Activated CD4-positive, alpha-beta T cell treated with anti-CD3 and anti-CD28 coated beads for 1 hour (primary cell): Measurements from ENCODE around the gene MEFV.
"Not testable (repeated sequence)": the region's sequence is repeated elsewhere in the genome, so short reads cannot be mapped to it uniquely, and the experiment has no call there.

ENCODE experiments used
- DNase-seq: peaks from one replicate; pipeline ENCODE4 v3.0.0-alpha.2; 2020

The MEFV gene, protein sequence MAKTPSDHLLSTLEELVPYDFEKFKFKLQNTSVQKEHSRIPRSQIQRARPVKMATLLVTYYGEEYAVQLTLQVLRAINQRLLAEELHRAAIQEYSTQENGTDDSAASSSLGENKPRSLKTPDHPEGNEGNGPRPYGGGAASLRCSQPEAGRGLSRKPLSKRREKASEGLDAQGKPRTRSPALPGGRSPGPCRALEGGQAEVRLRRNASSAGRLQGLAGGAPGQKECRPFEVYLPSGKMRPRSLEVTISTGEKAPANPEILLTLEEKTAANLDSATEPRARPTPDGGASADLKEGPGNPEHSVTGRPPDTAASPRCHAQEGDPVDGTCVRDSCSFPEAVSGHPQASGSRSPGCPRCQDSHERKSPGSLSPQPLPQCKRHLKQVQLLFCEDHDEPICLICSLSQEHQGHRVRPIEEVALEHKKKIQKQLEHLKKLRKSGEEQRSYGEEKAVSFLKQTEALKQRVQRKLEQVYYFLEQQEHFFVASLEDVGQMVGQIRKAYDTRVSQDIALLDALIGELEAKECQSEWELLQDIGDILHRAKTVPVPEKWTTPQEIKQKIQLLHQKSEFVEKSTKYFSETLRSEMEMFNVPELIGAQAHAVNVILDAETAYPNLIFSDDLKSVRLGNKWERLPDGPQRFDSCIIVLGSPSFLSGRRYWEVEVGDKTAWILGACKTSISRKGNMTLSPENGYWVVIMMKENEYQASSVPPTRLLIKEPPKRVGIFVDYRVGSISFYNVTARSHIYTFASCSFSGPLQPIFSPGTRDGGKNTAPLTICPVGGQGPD

DNA sequence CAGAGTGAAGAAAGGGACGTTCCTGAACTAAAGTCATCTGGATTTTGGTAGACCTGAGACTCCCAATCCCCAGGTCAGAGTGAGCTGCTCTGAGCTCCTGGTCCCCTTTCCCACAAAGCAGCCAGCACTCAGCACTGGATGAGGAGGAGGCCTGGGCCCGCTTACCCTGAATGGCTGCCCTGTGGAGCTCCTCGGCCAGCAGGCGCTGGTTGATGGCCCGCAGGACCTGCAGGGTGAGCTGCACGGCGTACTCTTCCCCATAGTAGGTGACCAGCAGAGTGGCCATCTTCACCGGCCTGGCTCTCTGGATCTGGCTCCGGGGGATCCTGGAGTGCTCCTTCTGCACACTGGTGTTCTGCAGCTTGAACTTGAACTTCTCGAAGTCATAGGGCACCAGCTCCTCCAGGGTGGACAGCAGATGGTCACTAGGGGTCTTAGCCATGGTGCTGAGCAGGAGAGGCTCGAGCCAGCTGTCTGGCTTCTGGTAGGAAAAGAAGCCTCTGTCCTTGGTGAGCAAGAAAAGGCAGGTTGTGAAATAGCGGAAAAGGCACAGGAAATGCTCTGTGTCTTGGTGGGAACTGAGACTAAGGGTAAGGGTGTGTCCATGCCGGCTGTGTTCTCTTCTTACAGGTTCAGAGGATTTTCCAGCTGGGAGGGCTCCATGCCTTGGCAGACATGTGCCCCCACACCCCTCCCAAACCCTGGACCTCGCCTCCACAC is at the start of gene MEFV:
TSS of gene MEFV (minus strand) at position 488 of the 720 bp plus-strand sequence. CDS start at position 442, 46 bp downstream.
- DNase-seq: no peak

DNA sequence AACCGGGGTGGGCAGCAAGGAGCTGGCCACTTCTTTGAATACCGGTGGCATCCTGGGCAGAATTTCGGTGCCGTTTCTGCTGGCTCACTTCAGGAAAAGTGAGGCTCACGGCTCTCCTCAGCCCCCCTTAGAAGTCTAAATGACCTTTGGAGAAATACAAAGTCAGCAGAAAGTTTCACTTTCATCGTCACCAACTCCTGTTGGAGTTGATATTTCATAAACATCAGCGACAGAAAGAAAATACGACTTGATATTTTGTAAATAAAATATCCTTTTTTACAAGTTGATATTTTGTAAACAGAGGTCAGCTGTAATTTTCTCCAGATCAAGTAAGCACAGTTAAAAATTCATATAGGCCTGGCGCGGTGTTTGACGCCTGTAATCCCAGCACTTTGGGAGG is 49.6 kb upstream of the MEFV start:
- DNase-seq: no peak

GRCh38 chr16:3305109-3306068 is 49.0 kb upstream of the MEFV start, which contains the start of the genes TIGD7 and ZNF75A:
Gene TIGD7 (minus strand): TSS chr16:3305430. CDS start chr16:3300614, 4,816 bp downstream.
Gene ZNF75A (plus strand): TSS chr16:3305497. CDS start chr16:3308429, 2,932 bp downstream.
- DNase-seq: peak; percentile 69

DNA sequence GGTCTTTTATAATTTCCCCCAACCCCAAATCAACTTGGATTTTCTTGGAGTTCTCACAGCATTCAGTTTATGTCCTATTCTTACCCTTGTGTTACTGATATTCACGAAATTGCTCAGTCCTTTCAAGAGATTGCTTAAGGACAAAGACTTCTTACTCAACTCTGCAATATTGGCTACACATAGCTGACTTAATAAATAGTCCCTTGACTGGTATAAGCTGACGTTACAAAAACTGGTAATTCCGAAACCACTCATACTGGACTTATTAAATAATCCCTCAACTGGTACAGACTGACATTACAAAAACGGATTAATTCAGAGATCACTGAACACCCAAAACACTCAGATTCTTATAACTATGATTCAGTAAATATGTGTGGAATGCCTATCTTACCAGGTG is 47.9 kb upstream of the MEFV start:
- DNase-seq: no peak

DNA sequence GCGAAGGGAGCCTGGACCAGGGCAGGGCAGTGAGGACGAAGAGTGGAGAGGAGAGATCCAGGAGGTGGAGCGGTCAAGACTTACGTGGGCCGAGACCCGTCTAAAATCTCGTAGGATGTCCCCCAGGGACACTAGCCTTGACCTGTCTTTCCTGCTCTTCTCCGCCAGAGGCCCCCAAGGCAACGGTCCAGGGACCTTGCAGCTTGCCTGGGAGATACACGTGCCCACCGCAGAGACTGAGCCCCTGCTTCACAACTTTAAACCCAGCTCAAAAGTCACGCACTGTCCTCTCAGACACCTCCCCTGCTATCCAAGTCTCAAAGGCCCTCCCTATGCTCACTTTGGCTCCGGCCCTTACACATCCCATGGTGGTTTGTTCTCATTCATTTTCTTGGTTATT is 39.4 kb upstream of the MEFV start:
- DNase-seq: no peak

GRCh38 chr16:3295209-3295608 is 38.8 kb upstream of the MEFV start:
- no peak for DNase-seq

GRCh38 chr16:3292604-3293003 is 36.2 kb upstream of the MEFV start:
- DNase-seq: no peak

DNA sequence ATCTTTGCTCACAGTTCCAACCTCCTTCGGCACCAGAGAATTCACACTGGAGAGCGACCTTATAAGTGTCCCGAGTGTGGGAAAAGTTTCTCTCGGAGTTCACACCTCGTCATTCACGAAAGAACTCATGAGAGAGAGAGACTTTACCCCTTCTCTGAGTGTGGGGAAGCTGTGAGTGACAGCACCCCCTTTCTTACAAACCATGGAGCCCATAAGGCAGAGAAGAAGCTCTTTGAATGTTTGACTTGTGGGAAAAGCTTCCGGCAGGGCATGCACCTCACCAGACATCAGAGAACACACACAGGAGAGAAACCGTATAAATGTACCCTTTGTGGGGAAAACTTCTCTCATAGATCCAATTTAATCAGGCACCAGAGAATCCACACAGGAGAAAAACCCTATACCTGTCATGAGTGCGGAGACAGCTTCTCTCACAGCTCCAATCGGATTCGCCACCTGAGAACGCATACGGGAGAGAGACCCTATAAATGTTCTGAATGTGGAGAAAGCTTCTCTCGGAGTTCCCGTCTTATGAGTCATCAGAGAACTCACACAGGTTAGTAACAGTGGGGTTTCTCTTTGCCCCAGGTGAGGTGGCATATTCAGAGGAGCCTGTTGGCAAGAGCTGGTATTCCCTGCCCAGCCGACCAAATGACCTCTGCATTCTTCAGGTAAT is 33.7 kb upstream of the MEFV start:
- DNase-seq: no peak

GRCh38 chr16:3285131-3285530 is 28.7 kb upstream of the MEFV start:
- DNase-seq: no peak

- DNase-seq: no peak
Measured at GRCh38 chr16:3283543-3284447, 27.4 kb upstream of the MEFV start.

GRCh38 chr16:3282730-3283542 is 26.5 kb upstream of the MEFV start, which contains the start of gene ZNF263:
Gene ZNF263 (plus strand): TSS chr16:3283491. CDS start chr16:3283819, 328 bp downstream.
- DNase-seq: peak; percentile 87

DNA sequence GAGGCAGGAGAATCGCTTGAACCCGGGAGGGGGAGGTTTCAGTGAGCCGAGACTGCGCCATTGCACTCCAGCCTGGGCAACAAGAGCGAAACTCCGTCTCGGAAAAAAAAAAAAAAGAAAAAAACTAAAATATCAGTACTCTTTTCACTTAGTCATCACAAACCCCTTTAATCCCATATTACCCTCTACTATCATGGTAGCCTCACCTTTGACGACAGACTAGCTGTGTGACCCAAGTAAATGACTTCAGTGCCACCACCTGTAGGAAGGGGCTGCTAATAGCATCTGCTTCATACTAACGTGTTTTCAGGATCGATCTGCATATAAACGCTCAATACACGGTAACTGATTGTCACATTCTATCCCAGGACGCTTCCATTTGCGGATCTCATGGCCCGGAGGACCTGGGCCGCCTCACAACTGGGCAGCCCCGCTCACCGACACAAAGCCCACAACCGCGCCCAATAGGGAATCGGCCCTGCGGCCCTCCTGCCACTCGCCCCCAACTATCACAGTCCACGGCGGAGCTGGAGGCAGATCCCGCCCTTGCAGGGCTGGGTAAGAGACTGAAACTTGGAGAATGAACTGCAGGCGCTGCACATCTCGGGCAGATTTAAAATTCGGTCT is 25.8 kb upstream of the MEFV start:
- no peak for DNase-seq

DNA sequence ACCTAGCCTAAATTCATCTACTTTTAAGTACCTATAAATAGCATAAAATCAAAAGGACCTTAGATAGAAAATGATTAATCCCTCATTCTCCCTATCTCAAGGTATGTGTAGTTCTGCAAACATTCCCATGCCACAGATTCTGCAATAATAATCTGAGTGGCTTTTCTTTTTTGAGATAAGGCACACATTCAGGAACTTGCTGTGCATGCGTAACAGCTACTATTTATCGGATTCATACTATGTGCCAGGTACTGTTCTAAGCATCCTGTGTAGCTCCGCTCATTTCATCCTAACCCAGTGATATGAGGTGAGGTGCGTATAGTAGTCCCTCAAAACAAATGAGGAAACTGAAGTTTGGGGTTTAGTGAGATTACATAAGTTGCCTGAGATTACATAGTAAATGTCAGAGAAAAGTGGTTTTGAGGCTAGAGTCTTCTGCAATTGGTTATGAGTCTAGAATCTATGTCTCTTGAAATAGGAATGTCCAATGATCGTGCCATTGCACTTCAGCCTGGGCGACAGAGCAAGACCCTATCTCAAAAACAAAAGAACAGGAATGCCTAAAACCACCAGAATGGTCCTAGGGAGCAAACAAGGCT is 24.9 kb upstream of the MEFV start:
- DNase-seq: no peak

- DNase-seq: no peak
Measured at GRCh38 chr16:3276679-3277078, 20.2 kb upstream of the MEFV start.

DNA sequence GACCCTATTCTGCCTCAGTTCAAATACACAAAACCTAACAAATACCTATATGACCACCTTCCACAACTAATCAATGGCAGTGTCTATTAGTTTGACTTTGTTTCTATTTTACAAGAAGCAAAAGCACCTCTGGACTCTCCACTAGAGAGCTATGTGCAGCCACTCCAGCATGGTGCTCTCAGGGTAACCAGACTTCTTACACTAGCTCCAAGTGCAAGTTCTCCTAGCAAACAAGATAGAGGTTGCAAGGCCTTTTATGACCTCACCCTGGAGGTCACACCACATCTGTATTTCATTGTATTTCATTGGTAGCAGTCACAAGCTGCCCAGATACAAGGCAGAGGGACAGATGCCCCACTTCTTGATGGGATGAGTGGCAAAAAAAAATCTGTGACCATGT is 18.5 kb upstream of the MEFV start:
- DNase-seq: no peak

GRCh38 chr16:3274490-3274889 is 18.1 kb upstream of the MEFV start:
- no peak for DNase-seq

DNA sequence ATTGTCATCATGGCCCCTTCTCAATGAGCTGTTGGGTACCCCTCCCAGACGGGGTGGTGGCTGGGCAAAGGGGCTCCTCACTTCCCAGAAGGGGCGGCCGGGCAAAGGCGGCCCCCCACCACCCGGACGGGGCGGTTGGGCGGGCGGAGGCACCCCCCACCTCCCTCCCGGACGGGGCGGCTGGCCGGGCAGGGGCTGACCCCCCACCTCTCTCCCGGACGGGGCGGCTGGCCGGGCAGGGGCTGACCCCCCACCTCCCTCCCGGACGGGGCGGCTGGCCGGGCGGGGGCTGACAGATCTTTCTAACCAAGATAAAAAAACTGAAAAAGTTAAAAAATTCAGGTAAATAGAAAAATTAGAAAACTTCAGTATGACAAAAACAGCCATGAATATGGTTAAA is 14.8 kb upstream of the MEFV start:
- DNase-seq: not testable (repeated sequence)

DNA sequence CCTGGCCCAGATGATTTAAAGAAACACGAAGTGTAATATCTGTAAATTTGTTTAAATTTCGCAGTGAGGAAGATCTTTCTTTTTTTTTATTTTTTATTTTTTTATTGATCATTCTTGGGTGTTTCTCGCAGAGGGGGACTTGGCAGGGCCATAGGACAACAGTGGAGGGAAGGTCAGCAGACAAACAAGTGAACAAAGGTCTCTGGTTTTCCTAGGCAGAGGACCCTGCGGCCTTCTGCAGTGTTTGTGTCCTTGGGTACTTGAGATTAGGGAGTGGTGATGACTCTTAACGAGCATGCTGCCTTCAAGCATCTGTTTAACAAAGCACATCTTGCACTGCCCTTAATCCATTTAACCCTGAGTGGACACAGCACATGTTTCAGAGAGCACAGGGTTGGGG is 14.3 kb upstream of the MEFV start:
- DNase-seq: not testable (repeated sequence)
